HG02981 (cell line): Measurements from ENCODE around the gene PPP1CC.
"Not testable (repeated sequence)": the region's sequence is repeated elsewhere in the genome, so short reads cannot be mapped to it uniquely, and the experiment has no call there.

Source experiments
- ATAC-seq: cut with Tn5 transposase; IDR thresholded peaks from one replicate; pipeline ENCODE4 v1.9.1; 2021; ENCODE audit warnings: mild to moderate bottlenecking, moderate library complexity; ENCODE audit not compliant: unreplicated experiment

The PPP1CC gene

DNA sequence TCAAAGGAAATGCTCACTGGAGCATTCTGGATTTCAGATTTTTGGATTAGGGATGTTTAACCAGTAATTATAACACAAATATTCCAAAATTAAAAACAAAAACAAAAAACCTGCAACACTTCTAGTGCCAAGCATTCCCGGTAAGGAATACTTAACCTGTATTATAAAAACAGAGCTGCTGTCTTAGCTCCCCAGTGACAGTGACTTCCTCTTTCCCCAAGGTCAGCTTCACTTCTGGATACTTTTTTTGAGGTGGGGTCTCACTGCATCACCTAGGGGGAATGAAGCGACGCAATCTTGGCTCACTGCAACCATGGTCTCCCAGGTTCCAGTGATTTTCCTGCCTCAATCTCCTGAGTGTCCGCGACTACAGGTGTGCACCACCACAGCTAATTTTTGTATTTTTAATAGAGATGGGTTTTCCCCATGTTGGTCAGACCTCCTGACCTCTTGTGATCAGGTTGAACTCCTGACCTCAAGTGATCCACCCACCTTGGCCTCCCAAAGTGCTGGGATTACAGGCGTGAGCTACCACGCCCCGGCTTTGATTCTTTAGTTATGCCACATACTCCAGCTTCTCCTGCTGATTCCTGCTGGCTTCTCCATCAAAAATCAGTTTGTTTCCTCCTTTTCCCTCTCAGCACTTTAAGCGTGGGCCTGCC, 15.9 kb downstream of the PPP1CC start:
- ATAC-seq = no peak

DNA sequence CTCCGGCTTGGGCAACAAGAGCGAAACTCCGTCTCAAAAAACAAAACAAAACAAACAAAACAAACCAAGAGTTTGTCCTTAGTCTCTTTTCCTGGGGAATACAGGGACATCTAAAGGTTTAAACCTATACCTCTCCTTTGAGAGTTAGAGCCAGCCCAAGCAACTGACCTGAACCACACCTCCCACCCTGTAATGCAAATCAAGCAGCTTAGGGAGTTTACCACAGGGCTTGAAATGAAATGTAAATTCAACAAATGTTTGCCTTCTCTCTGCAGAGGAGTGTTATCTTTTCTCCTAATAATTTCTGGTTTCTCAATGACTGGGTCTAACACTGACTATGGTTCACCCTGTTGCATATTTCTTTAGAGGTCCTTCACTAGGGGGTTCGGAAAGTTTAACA, 16.7 kb downstream of the PPP1CC start:
- no peak for ATAC-seq

DNA sequence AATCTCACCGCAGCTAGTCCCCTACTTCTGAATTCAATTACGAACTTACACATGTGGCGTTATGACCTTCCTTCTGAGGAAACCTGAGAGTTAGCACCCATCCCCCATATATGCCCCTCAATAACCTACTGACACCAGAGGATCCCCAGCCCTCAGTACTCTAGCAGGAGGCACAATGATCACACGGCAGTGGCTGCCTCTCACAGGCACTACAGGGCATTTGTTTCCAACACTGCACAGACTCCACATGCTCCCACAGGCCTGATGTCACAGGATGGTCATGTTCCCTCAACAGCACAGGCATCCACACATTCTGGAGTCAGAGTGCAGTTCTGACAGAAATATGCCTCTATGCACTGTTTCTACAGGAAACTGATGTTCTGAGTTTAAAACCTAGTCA, 17.4 kb downstream of the PPP1CC start:
- ATAC-seq = no peak

DNA sequence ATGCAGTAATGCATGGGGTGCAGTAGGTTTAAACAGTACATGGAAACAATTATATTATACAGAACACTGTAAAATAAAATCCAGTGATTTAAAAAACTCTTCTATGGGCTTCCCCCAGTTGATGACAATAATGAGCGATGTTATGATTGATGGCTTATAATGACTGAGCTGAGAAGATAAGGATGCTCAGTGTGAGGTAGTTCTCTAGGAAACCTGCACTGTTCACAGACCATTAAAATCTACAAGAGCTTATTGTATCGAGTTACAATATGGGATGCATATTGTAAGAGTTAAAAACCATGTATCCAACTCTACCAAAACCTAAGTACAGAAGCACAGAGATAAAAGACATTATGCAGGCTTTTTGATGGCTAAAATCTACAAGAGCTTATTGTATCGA, 19.8 kb downstream of the PPP1CC start:
- ATAC-seq = not testable (repeated sequence)

DNA sequence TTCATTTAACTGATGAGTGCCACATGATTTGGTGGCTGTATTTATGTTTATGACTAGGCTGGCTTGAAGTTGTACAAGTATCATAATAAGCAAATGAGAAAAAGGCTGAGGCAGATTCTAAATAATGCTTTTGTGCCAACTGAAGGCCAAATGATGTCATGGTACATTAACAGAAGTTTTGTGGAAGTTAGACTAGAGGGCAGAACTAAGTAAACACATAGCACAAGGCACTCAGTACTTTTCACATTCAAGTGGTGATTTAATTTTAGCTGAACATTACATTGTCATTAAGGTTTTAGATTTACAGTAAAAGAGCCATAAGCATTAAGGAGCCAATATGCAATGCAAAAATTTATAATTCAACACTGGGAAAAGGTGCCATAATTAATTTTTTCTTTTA, 21.1 kb downstream of the PPP1CC start:
- no peak for ATAC-seq

DNA sequence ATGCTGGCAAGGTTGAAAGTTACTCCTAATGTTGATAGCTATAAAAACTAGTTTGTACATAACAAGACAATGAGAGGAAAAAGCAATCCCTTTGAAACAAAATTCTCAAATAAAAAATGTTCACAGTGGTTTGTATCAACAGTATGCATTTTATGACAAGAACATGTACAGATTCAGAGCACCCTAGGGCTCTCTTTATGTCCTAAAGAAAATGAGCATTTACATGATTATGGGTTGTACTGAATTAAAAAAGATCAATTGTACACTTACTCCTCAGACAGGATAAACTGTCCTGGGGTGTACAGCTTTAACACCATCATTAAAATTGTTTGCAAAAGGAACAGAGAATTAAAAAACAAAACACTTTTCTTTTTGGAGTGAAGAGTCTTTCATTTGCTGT, 22.2 kb downstream of the PPP1CC start:
- ATAC-seq = no peak

DNA sequence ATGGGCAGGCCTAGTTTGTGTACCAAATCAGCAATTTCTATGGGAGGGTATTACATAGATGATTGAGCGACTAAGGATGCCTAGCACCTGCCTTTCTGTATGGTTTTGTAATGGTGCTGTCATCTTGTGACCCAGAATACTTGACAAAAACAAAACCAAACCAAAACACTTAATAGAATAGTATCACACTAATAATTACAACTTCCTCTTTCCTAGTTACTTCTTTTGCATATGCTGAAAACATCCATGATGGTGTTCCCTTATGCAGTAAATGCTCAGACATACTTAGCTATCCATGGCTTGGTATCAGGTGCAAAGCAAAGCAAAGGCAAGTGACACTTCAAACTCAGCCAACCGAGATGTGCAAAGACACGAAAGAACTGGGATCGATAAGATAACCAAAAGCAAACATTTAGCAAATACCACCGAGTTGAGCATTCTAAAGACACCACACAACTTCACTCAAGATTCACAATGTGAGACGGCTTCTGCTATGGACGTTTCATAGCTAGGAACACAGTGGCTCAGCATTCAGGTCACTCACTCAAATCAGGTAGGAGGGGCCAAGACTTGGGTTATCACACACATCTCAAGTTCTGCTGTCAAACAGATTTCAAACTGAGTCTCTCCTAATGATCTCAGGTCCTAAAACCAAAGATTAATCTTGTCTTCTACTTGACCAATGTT, 24.3 kb downstream of the PPP1CC start:
- no peak for ATAC-seq

DNA sequence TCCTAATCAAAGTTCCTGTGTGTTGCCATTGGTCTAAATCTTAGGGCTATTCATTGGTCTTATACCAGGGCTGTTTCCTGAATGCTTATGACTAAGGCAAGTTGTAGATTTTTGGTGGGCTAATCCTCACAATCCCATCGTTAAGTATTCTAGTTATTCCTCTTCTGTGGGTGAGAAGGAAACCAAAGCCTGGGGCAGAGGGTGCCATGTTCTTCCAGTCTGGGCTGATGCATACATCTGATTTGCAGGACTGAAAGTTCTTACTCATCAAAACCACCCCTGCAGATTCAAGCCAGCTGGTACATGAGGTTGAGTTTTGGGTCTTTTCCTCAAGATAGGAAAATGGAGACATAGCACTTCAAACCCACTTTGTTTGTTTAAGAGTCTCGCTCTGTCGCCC, 25.7 kb downstream of the PPP1CC start:
- ATAC-seq = no peak

DNA sequence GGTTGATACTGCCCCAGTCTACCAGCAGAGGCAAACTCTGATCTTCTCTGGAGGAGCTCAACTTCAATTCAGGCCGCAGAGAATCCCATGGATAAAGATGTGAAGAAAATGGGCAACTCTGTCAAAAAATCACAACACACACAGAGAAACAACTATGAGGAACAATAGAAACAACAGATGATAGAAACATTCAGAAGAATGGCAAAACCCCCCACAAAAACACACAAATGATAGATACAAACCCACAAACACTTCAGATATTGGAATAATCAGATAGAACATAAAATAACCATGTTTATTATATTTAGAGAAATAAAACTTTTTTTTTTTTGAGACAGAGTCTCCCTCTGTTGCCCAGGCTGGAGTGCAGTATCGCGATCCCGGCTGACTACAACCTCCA, 33.8 kb downstream of the PPP1CC start:
- no peak for ATAC-seq

DNA sequence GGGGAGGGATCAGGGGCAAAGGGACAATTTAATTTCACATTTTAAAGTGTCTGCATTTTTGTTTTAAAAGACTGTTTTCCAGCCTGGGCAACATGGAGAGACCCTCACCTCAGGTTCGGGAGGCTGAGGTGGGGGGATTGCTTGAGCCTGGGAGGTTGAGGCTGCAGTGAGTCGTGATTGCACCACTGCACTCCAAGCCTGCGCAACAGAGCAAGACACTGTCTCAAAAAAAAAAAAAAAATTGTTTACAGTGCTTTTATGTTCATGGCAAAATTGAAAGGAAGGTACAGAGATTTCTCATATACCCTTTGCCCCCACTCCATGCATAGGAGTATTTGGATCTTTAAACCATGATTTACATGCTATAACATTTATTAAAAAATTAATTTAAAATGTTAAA, 37.4 kb downstream of the PPP1CC start:
- ATAC-seq = no peak

DNA sequence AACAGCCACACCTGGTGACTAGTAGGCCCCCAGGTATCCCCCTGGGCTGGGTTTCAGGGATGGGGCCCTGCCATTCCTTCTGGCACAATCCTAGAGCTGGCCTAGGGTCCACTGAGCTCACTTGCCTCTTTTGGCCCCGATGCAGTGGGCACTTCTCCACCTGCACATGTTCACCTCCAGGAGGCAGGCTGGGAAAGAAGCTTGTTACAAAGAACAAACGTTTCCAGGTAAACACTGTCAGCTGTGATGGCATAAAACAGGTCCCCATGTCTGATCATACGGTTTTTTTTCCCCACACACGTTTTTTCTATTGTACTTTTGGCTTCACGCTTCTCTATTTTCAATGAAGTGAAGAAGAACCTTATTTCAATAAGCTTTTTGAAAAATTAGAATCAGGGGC, 37.9 kb downstream of the PPP1CC start:
- ATAC-seq = no peak

DNA sequence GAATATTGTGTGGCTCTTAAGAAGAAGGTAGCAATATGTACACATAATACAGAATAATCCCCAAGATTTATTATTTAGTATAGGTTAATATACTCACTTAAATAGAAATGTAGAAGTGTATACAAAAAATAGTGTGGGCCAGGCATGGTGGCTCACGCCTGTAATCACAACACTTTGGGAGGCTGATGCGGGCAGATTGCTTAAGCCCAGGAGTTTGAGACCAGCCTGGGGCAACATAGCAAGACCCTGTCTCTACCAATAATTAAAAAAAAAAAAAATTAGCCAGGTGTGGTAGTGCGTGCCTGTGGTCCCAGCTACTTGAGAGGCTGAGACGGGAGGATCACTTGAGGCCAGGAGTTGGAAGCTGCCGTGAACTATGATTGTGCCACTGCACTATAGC, 38.5 kb downstream of the PPP1CC start:
- no peak for ATAC-seq

DNA sequence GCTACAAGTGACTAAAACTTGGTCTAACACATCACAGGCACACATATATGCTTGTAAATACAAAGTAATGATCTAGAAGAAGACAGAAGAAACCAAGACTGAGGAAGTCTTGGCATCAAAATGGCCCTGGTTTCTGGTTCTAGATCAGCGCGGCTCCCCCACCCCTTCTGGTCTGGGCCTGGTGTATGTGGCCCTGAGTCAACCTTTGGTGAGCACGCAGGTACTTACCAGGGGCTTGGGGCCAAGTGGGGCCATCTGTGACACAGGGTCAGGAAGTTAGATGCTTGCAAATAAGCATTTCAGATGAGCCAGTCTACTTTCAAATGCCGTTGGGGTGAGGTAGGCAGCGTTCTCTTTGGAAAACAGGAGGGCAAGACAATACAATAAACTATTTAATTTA, 40.6 kb downstream of the PPP1CC start:
- no peak for ATAC-seq

DNA sequence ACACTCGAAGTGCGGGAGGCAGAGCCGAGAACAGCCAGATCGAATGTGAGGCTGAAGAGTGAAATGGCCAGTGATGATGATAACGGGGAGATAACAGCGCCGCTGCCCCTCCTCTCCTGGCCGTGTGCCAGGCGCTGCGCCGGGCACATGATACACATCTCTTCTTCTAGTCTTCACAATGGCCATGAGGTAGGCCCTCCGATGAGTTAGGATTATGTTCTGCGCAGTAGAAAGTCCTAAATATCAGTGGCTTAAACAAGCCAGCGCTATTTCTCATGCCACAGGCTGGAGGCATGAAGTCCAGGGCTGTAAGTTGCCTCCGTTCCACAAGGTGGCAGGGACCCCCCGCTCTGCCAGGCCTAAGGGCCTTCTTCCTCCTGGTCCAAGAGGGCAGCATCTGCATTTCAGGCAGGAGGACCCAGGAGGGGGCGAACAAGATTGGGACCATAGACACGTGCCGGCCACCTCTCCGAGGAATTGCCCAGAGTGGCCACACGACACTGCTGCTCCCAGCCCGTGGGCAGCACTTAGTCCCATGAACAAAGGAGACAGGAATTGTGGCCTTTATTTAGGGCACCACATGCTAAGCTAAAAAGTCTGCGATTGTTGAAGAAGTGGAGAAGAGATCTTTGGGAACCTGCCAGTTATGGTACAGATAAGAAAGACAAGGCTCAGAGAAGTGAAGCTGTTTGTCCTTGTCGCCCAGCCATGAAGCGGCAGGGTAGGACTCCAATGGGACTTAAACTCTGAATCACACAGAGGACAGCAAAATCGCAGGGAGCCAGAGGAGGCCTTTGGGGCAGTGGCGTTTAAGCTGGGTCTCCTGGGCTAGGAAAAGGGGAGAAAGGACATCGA, 42.9 kb downstream of the PPP1CC start:
- no peak for ATAC-seq

DNA sequence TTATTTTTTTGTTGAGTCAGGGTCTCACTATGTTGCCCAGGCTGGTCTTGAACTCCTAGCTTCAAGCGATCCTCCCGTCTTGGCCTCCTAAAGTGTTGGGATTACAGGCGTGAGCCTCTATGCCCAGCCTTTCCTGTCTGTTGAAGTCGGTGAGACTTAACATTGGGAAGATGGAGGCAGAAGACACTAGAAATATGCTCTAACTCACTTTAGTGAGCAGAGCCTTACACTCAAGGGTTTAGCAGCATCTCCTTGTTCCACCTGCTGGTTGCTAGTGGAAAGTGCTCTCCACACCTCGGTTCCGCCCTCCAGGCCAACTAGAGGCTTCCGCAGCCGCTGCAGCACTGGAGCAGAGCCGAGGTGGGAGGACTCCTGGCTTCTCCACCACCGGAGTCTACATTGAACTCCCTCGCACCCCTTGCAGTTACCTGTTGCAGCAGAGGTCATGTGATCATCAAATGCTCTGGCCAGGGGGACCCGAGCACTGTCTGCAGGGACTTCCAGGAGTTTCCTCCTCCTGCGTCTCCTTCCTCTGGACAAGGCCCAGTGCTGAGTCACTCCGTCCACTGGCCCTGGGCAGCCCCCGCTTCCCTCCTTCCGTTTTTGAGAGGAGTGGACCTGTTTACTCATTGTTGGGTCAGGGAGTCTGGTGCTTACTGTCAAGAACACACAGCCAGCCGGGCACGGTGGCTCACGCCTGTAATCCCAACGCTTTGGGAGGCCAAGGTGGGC, 44.4 kb downstream of the PPP1CC start:
- peak; percentile 86 for ATAC-seq

DNA sequence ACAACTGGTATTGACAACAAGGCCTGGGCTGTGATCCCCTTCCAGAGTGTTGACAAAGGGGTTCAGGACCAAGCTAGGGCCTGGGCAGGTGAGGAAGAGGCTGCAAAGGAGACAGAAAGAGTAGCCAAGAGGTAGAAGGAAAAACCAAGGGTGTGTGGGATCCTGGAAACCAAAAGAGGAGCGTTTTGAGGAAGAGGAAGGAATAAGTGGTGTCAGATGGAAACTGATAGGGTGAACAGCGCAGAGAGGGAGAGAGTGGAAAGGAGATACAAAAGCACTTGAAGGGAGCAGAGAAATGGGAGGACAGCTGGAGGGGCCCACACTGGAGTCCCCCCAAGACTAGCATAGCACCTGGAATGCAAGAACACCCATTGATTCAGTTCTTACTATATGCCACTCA, 45.5 kb downstream of the PPP1CC start:
- ATAC-seq = no peak

DNA sequence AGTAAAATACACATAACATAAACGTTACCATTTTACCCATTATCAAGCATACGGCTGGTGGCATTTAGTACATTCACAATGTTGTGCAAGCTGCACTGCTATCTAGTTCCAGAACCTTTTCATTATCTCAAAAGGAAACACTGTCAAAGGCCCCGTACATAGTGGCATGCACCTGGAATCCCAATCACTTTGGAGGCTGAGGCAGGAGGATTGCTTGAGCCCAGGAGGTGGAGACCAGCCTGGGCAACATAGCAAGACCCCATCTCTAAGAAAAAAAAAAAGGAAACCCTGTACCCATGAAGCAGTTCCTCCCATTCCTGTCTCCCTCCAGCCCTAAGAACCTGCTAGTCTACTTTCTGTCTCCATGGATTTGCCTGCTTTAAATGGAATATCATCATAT, 46.4 kb downstream of the PPP1CC start:
- no peak for ATAC-seq

DNA sequence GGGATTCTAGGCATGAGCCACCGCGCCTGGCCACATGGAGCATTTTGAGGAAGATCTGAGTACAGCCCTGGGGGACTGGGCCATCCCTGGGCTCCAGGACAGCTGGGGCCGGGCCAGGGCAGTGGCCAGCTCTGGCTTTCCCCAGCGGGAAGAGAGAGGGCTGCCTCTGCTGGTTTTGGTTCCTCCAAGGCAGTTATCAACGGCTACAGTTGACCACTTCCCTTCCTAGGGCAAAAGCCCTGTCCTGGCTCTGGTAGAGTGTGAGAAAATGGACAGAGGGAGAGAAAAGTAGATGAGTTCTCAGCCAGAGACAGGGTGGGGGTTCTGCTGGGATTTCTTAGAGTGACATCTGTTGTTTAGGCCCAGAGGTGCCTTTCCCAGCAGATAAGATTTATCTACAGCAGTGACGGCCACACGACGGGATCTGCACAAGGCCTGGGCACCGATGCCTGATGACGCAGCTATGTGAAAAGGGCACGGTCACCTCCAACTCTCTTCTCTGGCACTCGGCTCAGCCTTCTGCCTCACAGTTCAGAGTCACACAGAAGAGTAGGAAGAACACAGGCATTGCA, 48.3 kb downstream of the PPP1CC start:
- ATAC-seq = no peak

DNA sequence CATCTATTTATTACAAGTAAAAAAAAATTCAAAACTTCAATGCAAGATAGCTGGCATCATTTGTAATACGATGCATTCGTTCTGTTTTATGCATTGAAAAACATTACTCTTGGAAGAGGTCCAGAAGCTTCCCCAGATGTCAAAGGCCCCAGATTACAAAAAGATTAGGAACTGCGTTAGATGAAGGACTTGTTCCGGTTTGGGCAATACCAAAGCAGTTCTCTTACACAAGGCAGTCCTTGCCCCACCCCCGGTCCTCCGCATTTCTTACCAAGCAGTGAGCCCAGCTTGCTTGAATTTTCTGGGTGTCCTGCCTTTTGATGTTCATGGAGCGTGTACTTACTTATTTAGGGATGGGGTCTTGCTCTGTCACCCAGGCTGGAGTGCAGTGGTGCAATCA, 49.0 kb downstream of the PPP1CC start:
- ATAC-seq = no peak

DNA sequence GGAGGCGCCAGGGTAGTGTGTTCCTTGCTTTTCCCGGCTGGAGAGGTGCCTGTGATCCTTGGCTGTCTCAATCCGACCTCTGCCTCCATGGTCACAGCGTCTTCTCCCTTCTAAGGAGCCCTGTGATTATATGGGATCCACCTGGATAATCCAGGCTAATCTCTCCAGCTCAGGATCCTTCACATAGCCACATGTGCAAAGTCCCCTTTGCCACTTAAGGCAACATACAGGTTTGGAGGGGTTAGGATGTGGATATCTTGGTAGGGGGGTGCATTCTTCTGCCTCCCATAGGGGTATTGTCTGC, 52.6 kb downstream of the PPP1CC start:
- ATAC-seq = no peak
